ENCODE results near the gene B9D1.

The B9D1 gene

DNA sequence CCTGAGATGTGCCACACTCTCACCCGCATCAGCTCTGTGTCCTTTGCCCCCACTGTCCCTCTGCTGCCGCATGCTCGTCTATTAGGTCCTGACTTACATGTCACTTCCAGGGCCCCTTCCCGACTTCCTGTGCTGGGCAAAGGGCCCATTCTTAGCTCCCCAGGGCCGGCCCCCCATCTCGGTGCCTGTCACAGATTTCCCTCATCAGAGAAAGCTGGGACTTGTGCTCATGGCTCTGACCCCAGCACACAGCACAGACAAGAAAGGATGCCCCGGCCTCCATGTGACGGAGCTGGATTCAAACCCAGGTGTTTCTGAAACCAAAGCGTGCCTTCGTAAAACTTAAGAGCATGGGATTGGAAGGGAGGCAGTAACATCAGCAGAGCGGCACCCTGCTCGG lies 9.9 kb upstream of the B9D1 start:
- peaks cover 5% of the 10 kb centered on the region for H3K4me1 ChIP-seq (ENCODE audit: control insufficient read depth, low read length)

GRCh38 chr17:19372011-19372370 lies 9.5 kb upstream of the B9D1 start:
- Histone ChIP-seq H3K27ac (ENCODE audit: low read depth, low read length) (no peak overlapping the region), H3K27me3 (ENCODE audit: control insufficient read depth, low read length) (no peaks in the 10 kb centered on the region), H3K4me2 (ENCODE audit: low read length) (no peak overlapping the region), H3K36me3 (ENCODE audit: control insufficient read depth, low read length) (no peaks in the 10 kb centered on the region), H3F3A (ENCODE audit: control insufficient read depth, insufficient read depth) (peaks cover 6% of the 10 kb centered on the region), H3K9me3 (ENCODE audit: control insufficient read depth, insufficient read depth, low read length) (no peaks in the 10 kb centered on the region), H3K4me1 (ENCODE audit: control insufficient read depth, low read length) (peaks cover 3% of the 10 kb centered on the region), H4K20me1 (ENCODE audit: control insufficient read depth, insufficient read depth, low read depth, low read length) (no peaks in the 10 kb centered on the region), H3K79me2 (ENCODE audit: control insufficient read depth, low read length) (peaks cover 6% of the 10 kb centered on the region; the same call in 1 of the 2 replicates), H3K4me3 (ENCODE audit: low read length) (no peak overlapping the region), H3K9me2 (replicated peaks; ENCODE audit: control insufficient read depth, low read length) (no peaks in the 10 kb centered on the region)
- TF ChIP-seq EZH2phosphoT487 (IDR thresholded peaks at IDR 0.05; ENCODE audit: borderline replicate concordance, low read length), result no peak
- TF ChIP-seq, protein P1, sequence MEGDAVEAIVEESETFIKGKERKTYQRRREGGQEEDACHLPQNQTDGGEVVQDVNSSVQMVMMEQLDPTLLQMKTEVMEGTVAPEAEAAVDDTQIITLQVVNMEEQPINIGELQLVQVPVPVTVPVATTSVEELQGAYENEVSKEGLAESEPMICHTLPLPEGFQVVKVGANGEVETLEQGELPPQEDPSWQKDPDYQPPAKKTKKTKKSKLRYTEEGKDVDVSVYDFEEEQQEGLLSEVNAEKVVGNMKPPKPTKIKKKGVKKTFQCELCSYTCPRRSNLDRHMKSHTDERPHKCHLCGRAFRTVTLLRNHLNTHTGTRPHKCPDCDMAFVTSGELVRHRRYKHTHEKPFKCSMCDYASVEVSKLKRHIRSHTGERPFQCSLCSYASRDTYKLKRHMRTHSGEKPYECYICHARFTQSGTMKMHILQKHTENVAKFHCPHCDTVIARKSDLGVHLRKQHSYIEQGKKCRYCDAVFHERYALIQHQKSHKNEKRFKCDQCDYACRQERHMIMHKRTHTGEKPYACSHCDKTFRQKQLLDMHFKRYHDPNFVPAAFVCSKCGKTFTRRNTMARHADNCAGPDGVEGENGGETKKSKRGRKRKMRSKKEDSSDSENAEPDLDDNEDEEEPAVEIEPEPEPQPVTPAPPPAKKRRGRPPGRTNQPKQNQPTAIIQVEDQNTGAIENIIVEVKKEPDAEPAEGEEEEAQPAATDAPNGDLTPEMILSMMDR (IDR thresholded peaks at IDR 0.05; ENCODE audit: low read depth, low read length, poor library complexity, severe bottlenecking), result no peak

More for the DNA sequence above, 9.9 kb upstream of the B9D1 start:
- Histone ChIP-seq H3K4me2 (ENCODE audit: low read length) (no peak overlapping the region), H3K27me3 (ENCODE audit: control insufficient read depth, low read length) (no peaks in the 10 kb centered on the region), H3K79me2 (ENCODE audit: control insufficient read depth, low read length) (peaks cover 7% of the 10 kb centered on the region; the same call in 1 of the 2 replicates), H3F3A (ENCODE audit: control insufficient read depth, insufficient read depth) (peaks cover 10% of the 10 kb centered on the region), H3K36me3 (ENCODE audit: control insufficient read depth, low read length) (no peaks in the 10 kb centered on the region), H3K9me2 (replicated peaks; ENCODE audit: control insufficient read depth, low read length) (no peaks in the 10 kb centered on the region), H3K27ac (ENCODE audit: low read depth, low read length) (no peak overlapping the region), H3K4me3 (ENCODE audit: low read length) (no peak overlapping the region), H3K9me3 (ENCODE audit: control insufficient read depth, insufficient read depth, low read length) (no peaks in the 10 kb centered on the region), H4K20me1 (ENCODE audit: control insufficient read depth, insufficient read depth, low read depth, low read length) (no peaks in the 10 kb centered on the region)
- TF ChIP-seq EZH2phosphoT487 (IDR thresholded peaks at IDR 0.05; ENCODE audit: borderline replicate concordance, low read length), result no peak
- TF ChIP-seq, protein P1 (IDR thresholded peaks at IDR 0.05; ENCODE audit: low read depth, low read length, poor library complexity, severe bottlenecking), result no peak

- no peak overlapping the region for H3K4me2 ChIP-seq (ENCODE audit: low read length)
- H3K4me1 ChIP-seq (ENCODE audit: control insufficient read depth, low read length), result no peaks in the 10 kb centered on the region
- H3K36me3 ChIP-seq (ENCODE audit: control insufficient read depth, low read length), result no peaks in the 10 kb centered on the region
These were observed 8.9 kb upstream of the B9D1 start for GRCh38 chr17:19371259-19372010.

More at GRCh38 chr17:19371259-19372010, 8.9 kb upstream of the B9D1 start:
- peaks cover 5% of the 10 kb centered on the region; the same call in 1 of the 2 replicates for H3F3A ChIP-seq (ENCODE audit: control insufficient read depth, insufficient read depth)
- H3K27ac ChIP-seq (ENCODE audit: low read depth, low read length), result no peak overlapping the region
- H3K9me2 ChIP-seq (replicated peaks; ENCODE audit: control insufficient read depth, low read length), result no peaks in the 10 kb centered on the region
- H3K27me3 ChIP-seq (ENCODE audit: control insufficient read depth, low read length), result no peaks in the 10 kb centered on the region
- no peaks in the 10 kb centered on the region for H3K9me3 ChIP-seq (ENCODE audit: control insufficient read depth, insufficient read depth, low read length)
- H4K20me1 ChIP-seq (ENCODE audit: control insufficient read depth, insufficient read depth, low read depth, low read length), result no peaks in the 10 kb centered on the region
- no peak for TF ChIP-seq EZH2phosphoT487 (IDR thresholded peaks at IDR 0.05; ENCODE audit: borderline replicate concordance, low read length)
- TF ChIP-seq, protein P1 (IDR thresholded peaks at IDR 0.05; ENCODE audit: low read depth, low read length, poor library complexity, severe bottlenecking), result no peak
- H3K4me3 ChIP-seq (ENCODE audit: low read length), result no peak overlapping the region
- H3K79me2 ChIP-seq (ENCODE audit: control insufficient read depth, low read length), result peaks cover 4% of the 10 kb centered on the region; the same call in 1 of the 2 replicates
